OCI-LY1 (cell line): Measurements from ENCODE around the gene TNFRSF18.

Experiments used
- H2AFZ ChIP-seq: fragments of 200-600 bp; sonication (generic), shearing (Covaris generic); 2 replicates; pipeline ENCODE4 v1.6.0; 2014; ENCODE audit warnings: antibody characterized with exemption, mild to moderate bottlenecking, low read length
- H3F3A ChIP-seq: fragments of 200-600 bp; sonication (generic), shearing (Covaris generic); 2 replicates; pipeline ENCODE4 v1.6.0; 2014; ENCODE audit warnings: mild to moderate bottlenecking, antibody characterized with exemption, low read length, moderate library complexity; ENCODE audit not compliant: insufficient read depth
- H3K27ac ChIP-seq: fragments of 200-600 bp; sonication (generic); 2 replicates; pipeline ENCODE4 v1.5.1; 2014; ENCODE audit warnings: low read length, mixed run types, mild to moderate bottlenecking, low read depth; ENCODE audit not compliant: poor library complexity, severe bottlenecking
- H3K27me3 ChIP-seq: fragments of 200-600 bp; sonication (generic); 2 replicates; pipeline ENCODE4 v1.6.0; 2014; ENCODE audit warnings: antibody characterized with exemption, mild to moderate bottlenecking, low read length, moderate library complexity; ENCODE audit not compliant: insufficient read depth
- H3K36me3 ChIP-seq: fragments of 200-600 bp; sonication (generic); 2 replicates; pipeline ENCODE4 v1.6.1; 2014; ENCODE audit warnings: mild to moderate bottlenecking, antibody characterized with exemption, low read length, moderate library complexity, mixed read lengths; ENCODE audit not compliant: insufficient read depth
- H3K4me1 ChIP-seq: fragments of 200-600 bp; sonication (generic); 2 replicates; pipeline ENCODE4 v1.5.1; 2014; ENCODE audit warnings: mild to moderate bottlenecking, low read length, moderate library complexity; ENCODE audit not compliant: insufficient read depth, severe bottlenecking
- H3K4me2 ChIP-seq: fragments of 200-600 bp; sonication (generic), shearing (Covaris generic); 2 replicates; pipeline ENCODE4 v1.6.1; 2014; ENCODE audit warnings: low read length
- H3K4me3 ChIP-seq: fragments of 200-600 bp; sonication (generic); 2 replicates; pipeline ENCODE4 v1.5.1; 2014; ENCODE audit warnings: low read length, low read depth, mild to moderate bottlenecking, mixed read lengths; ENCODE audit not compliant: poor library complexity, severe bottlenecking
- H3K79me2 ChIP-seq: fragments of 200-600 bp; shearing (Covaris generic); 2 replicates; pipeline ENCODE4 v1.6.1; 2016; ENCODE audit warnings: mixed run types, low read length, mixed read lengths; ENCODE audit not compliant: insufficient read depth
- H3K9ac ChIP-seq: fragments of 200-600 bp; sonication (generic), shearing (Covaris generic); 2 replicates; pipeline ENCODE4 v1.6.1; 2014; ENCODE audit warnings: mild to moderate bottlenecking, low read length, mixed read lengths
- H3K9me2 ChIP-seq: fragments of 200-600 bp; sonication (generic), shearing (Covaris generic); 2 replicates; pipeline ENCODE4 v1.6.1; 2014; ENCODE audit warnings: low read depth, mild to moderate bottlenecking, low read length, mixed read lengths
- H3K9me3 ChIP-seq: fragments of 200-600 bp; shearing (Covaris generic); 2 replicates; pipeline ENCODE4 v1.6.1; 2014; ENCODE audit warnings: low read length, mixed read lengths
- H4K20me1 ChIP-seq: fragments of 200-600 bp; sonication (generic), shearing (Covaris generic); 2 replicates; pipeline ENCODE4 v1.6.0; 2016; ENCODE audit warnings: mild to moderate bottlenecking, low read length; ENCODE audit not compliant: insufficient read depth
- CTCF ChIP-seq: fragments of 200-600 bp; sonication (generic), shearing (Covaris generic); IDR thresholded peaks from 2 replicates; pipeline ENCODE4 v1.5.1; 2017; ENCODE audit warnings: mild to moderate bottlenecking, antibody characterized with exemption, low read length, moderate library complexity, mixed read lengths
- EZH2 ChIP-seq: fragments of 200-600 bp; sonication (generic), shearing (Covaris generic); IDR thresholded peaks from 2 replicates; pipeline ENCODE4 v1.8.0; 2017; ENCODE audit warnings: borderline replicate concordance, mixed run types, mild to moderate bottlenecking, antibody characterized with exemption, low read length, moderate library complexity, mixed read lengths

The TNFRSF18 gene

GRCh38 chr1:1163538-1164070, 42.8 kb downstream of the TNFRSF18 start:
- no peak overlapping the region for H3K27ac ChIP-seq
- H3K4me2 ChIP-seq = no peak overlapping the region
- H2AFZ ChIP-seq = no peak overlapping the region
- H3K9me3 ChIP-seq = no peaks in the 10 kb centered on the region
- TF ChIP-seq EZH2 (no peak), CTCF (no peak)
- no peaks in the 10 kb centered on the region for H3K9me2 ChIP-seq
- H3K27me3 ChIP-seq = peaks cover 9% of the 10 kb centered on the region
- no peaks in the 10 kb centered on the region for H3F3A ChIP-seq
- no peak overlapping the region for H3K4me3 ChIP-seq
- no peaks in the 10 kb centered on the region for H4K20me1 ChIP-seq
- H3K4me1 ChIP-seq = no peaks in the 10 kb centered on the region
- no peaks in the 10 kb centered on the region for H3K36me3 ChIP-seq
- H3K9ac ChIP-seq = no peak overlapping the region
- H3K79me2 ChIP-seq = no peaks in the 10 kb centered on the region

- Histone ChIP-seq H3K4me2 (no peak overlapping the region), H3K9me3 (no peaks in the 10 kb centered on the region), H4K20me1 (no peaks in the 10 kb centered on the region), H2AFZ (no peak overlapping the region), H3K79me2 (no peaks in the 10 kb centered on the region), H3K4me3 (no peak overlapping the region), H3K4me1 (peaks cover 7% of the 10 kb centered on the region), H3K9me2 (no peaks in the 10 kb centered on the region), H3K27ac (no peak overlapping the region), H3K36me3 (no peaks in the 10 kb centered on the region), H3F3A (no peaks in the 10 kb centered on the region), H3K27me3 (peaks cover 9% of the 10 kb centered on the region), H3K9ac (no peak overlapping the region)
- TF ChIP-seq CTCF = no peak
- no peak for TF ChIP-seq EZH2
Observed at GRCh38 chr1:1162597-1163537, 43.5 kb downstream of the TNFRSF18 start.

- peaks cover 12% of the 10 kb centered on the region for H3K4me1 ChIP-seq
- no peak overlapping the region for H3K4me2 ChIP-seq
Observed at GRCh38 chr1:1161683-1162079, 44.7 kb downstream of the TNFRSF18 start.

More at GRCh38 chr1:1161683-1162079, 44.7 kb downstream of the TNFRSF18 start:
- no peak for TF ChIP-seq CTCF
- TF ChIP-seq EZH2 = no peak
- Histone ChIP-seq H3F3A (no peaks in the 10 kb centered on the region), H3K27me3 (peaks cover 9% of the 10 kb centered on the region), H4K20me1 (no peaks in the 10 kb centered on the region), H3K9ac (no peak overlapping the region), H2AFZ (no peak overlapping the region), H3K4me3 (no peak overlapping the region), H3K36me3 (no peaks in the 10 kb centered on the region), H3K9me2 (no peaks in the 10 kb centered on the region), H3K27ac (no peak overlapping the region), H3K79me2 (no peaks in the 10 kb centered on the region), H3K9me3 (no peaks in the 10 kb centered on the region)
